Gastrocnemius medialis (tissue), 4 donors: Measurements from ENCODE around the gene POLR2H.

ENCODE experiments used
- POLR2A ChIP-seq, 2 donors: fragments of 450-650 bp; IDR thresholded peaks; one replicate each; pipeline ENCODE4 v1.6.1; 2017; ENCODE audit warnings: antibody characterized with exemption in 2 of 2, mild to moderate bottlenecking in 2 of 2, moderate library complexity in 2 of 2
- TF ChIP-seq, protein P1 (sequence below), 5 experiments: fragments of 450-650 bp in 3 of 5; fragments of 200-600 bp in 2 of 5; sonication (generic) in 2 of 5; IDR thresholded peaks in 4 of 5; conservative IDR thresholded peaks in 1 of 5; 1 replicate in 4 of 5; 2 replicates in 1 of 5; pipeline ENCODE4 v1.5.1; 2016 to 2019; ENCODE audit warnings: antibody characterized with exemption in 5 of 5, mild to moderate bottlenecking in 3 of 5, moderate library complexity in 3 of 5

DNA sequence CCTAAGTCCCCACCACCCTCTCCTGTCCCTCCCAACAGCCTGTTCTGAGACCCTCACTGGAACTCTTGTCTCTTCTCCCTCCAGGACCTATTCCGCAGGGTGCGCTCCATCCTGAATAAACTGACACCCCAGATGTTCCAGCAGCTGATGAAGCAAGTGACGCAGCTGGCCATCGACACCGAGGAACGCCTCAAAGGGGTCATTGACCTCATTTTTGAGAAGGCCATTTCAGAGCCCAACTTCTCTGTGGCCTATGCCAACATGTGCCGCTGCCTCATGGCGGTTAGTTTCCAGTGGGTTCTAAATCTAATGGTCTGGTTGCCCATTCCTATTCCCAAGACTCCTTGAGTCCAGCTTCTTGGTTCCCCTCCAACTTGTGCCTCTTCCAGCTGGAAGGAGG is 37.8 kb upstream of the POLR2H start:
- TF ChIP-seq, protein P1, sequence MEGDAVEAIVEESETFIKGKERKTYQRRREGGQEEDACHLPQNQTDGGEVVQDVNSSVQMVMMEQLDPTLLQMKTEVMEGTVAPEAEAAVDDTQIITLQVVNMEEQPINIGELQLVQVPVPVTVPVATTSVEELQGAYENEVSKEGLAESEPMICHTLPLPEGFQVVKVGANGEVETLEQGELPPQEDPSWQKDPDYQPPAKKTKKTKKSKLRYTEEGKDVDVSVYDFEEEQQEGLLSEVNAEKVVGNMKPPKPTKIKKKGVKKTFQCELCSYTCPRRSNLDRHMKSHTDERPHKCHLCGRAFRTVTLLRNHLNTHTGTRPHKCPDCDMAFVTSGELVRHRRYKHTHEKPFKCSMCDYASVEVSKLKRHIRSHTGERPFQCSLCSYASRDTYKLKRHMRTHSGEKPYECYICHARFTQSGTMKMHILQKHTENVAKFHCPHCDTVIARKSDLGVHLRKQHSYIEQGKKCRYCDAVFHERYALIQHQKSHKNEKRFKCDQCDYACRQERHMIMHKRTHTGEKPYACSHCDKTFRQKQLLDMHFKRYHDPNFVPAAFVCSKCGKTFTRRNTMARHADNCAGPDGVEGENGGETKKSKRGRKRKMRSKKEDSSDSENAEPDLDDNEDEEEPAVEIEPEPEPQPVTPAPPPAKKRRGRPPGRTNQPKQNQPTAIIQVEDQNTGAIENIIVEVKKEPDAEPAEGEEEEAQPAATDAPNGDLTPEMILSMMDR (IDR thresholded peaks at IDR 0.05 in 4 of 5, conservative IDR thresholded peaks at IDR 0.05 in 1 of 5): no peak
- no peak for TF ChIP-seq POLR2A (IDR thresholded peaks at IDR 0.05)
